GM12801 (cell line): Measurements from ENCODE around the gene TMEM184B.

Experiments used
- CTCF ChIP-seq: IDR thresholded peaks from one replicate; pipeline ENCODE4 v1.5.1; 2011; ENCODE audit warnings: control low read depth; ENCODE audit not compliant: insufficient read length; ENCODE audit errors: extremely low read depth

TMEM184B gene

GRCh38 chr22:38181453-38182200 lies 91.2 kb downstream of the TMEM184B start, which contains the start of gene PLA2G6:
Gene PLA2G6, minus strand, starts transcription at chr22:38181830. Its CDS starts 12,404 bp downstream, at chr22:38169426.
- TF ChIP-seq CTCF: no peak

GRCh38 chr22:38180841-38181452 lies 91.9 kb downstream of the TMEM184B start:
- no peak for TF ChIP-seq CTCF

GRCh38 chr22:38177926-38178604 lies 94.7 kb downstream of the TMEM184B start:
- TF ChIP-seq CTCF: no peak

- no peak for TF ChIP-seq CTCF
Observed at GRCh38 chr22:38177044-38177443, 95.8 kb downstream of the TMEM184B start.

GRCh38 chr22:38176170-38176741 lies 96.6 kb downstream of the TMEM184B start:
- no peak for TF ChIP-seq CTCF

GRCh38 chr22:38175206-38176118 lies 97.3 kb downstream of the TMEM184B start:
- no peak for TF ChIP-seq CTCF

- no peak for TF ChIP-seq CTCF
Observed at GRCh38 chr22:38174626-38175025, 98.2 kb downstream of the TMEM184B start.
